ENCODE results near the gene NECTIN1. TPM values are rescaled to one million over a fixed set of nuclear protein-coding genes. Genes with fewer than 3 reads are reported as not detected.

NECTIN1 gene
- total and polyA plus RNA-seq, 2 of the 13 experiments (the other 11 are each of a cell fraction or from before 2014, with no cell fraction given) = 3.9 to 7.3 TPM

DNA sequence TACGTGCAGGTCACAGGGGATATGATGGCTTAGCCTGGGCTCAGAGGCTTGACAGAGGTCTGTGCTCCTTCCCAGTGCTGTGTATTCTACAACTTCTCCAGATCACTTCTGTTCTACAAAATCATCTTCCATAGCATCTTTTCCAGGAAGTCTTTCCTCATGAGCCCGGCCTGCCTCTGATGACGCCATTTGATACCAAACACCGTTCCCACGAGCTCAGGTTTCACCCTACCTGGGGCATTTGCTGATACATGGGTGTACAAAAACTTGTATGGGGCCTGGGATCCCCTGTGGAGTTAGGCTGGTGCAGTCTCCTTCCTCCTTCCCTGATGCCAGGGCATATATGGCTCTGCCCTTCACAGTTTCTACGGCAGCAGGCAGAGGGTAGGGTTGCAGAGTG lies 78.7 kb downstream of the NECTIN1 start (continued):
- TF ChIP-seq, protein P1, sequence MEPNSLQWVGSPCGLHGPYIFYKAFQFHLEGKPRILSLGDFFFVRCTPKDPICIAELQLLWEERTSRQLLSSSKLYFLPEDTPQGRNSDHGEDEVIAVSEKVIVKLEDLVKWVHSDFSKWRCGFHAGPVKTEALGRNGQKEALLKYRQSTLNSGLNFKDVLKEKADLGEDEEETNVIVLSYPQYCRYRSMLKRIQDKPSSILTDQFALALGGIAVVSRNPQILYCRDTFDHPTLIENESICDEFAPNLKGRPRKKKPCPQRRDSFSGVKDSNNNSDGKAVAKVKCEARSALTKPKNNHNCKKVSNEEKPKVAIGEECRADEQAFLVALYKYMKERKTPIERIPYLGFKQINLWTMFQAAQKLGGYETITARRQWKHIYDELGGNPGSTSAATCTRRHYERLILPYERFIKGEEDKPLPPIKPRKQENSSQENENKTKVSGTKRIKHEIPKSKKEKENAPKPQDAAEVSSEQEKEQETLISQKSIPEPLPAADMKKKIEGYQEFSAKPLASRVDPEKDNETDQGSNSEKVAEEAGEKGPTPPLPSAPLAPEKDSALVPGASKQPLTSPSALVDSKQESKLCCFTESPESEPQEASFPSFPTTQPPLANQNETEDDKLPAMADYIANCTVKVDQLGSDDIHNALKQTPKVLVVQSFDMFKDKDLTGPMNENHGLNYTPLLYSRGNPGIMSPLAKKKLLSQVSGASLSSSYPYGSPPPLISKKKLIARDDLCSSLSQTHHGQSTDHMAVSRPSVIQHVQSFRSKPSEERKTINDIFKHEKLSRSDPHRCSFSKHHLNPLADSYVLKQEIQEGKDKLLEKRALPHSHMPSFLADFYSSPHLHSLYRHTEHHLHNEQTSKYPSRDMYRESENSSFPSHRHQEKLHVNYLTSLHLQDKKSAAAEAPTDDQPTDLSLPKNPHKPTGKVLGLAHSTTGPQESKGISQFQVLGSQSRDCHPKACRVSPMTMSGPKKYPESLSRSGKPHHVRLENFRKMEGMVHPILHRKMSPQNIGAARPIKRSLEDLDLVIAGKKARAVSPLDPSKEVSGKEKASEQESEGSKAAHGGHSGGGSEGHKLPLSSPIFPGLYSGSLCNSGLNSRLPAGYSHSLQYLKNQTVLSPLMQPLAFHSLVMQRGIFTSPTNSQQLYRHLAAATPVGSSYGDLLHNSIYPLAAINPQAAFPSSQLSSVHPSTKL (CRISPR knock-in tag; IDR thresholded peaks at IDR 0.05) = no peak
- TF ChIP-seq AGO2 (optimal IDR thresholded peaks at IDR 0.05; ENCODE audit: low read depth, low read length) = no peak

DNA sequence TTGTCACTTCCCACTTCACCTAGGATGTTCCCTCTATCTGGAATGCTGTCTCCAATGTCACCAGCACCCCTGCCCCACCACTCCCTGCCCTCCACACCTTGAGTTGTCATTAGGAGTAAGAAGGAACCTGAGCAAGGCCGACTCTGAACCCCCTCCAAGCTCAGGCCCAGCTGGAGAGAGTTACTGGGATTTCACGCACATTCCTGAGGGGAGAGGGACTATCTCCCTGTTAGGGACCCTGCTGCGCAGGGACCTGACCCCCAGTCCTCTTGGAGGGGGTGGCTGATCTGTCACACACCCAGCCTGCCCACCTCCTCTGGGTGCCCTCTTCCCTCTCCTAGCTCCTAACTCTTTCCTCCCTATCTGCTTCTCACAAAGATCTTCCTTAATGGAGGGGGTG lies 81.7 kb downstream of the NECTIN1 start:
- Histone ChIP-seq H3K9ac (ENCODE audit: insufficient read depth, low read depth, low read length) (no peak overlapping the region), H3K9me3 (ENCODE audit: low read length) (no peaks in the 10 kb centered on the region), H2AFZ (ENCODE audit: low read length) (no peak overlapping the region), H3K4me3 (replicated peaks in 1 of 3; ENCODE audit: insufficient read depth in 1 of 3, low read depth in 2 of 3, low read length in 3 of 3) (no peak overlapping the region), H3K27me3 (ENCODE audit: control insufficient read depth in 1 of 2, insufficient read depth in 2 of 2, low read length in 2 of 2) (peaks cover 3 to 34% of the 10 kb centered on the region in 2 experiments; a peak in 3 of 5 replicates), H3K79me2 (ENCODE audit: insufficient read depth, low read length) (no peaks in the 10 kb centered on the region), H3K27ac (ENCODE audit: extremely low read length, insufficient read depth, low read length) (no peak overlapping the region), H3K4me2 (ENCODE audit: low read depth, low read length) (no peak overlapping the region), H4K20me1 (ENCODE audit: insufficient read depth, low read length) (no peaks in the 10 kb centered on the region), H3K36me3 (replicated peaks in 1 of 2; ENCODE audit: control insufficient read depth in 1 of 2, insufficient read depth in 2 of 2, low read length in 2 of 2) (no peaks in the 10 kb centered on the region), H3K4me1 (ENCODE audit: insufficient read depth, low read length) (peaks cover 17% of the 10 kb centered on the region)
- ChIA-PET CTCF (ENCODE audit: low intra/inter-chr PET ratio, low total read pairs) (no interaction called here), POLR2A (no interaction called here)
- BruUV-seq (replicated peaks) = no TSS peak
- 93% methylated on average over 1 of the region's 3 CpGs for WGBS (ENCODE audit: low lambda C conversion rate)
- ATAC-seq = no peak
- DNase-seq (ENCODE audit: low spot score) = no peak
- in situ Hi-C loops (cut with HindIII; ENCODE audit: extremely low pct_ligation_motif_present, low pct_unique_long_range_greater_than_20kb) (no loop called here), intact Hi-C loops (cut with micrococcal nuclease; ENCODE audit: unreplicated experiment) (no loop called here)
- no peak for FAIRE-seq
- TF ChIP-seq, protein P2, sequence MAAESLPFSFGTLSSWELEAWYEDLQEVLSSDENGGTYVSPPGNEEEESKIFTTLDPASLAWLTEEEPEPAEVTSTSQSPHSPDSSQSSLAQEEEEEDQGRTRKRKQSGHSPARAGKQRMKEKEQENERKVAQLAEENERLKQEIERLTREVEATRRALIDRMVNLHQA (CRISPR knock-in tag; IDR thresholded peaks at IDR 0.05) = no peak
- TF ChIP-seq ZNF550 (CRISPR knock-in tag; IDR thresholded peaks at IDR 0.05; ENCODE audit: borderline replicate concordance) (no peak), ZSCAN9 (CRISPR knock-in tag; IDR thresholded peaks at IDR 0.05; ENCODE audit: borderline replicate concordance) (no peak), HMGA1 (CRISPR knock-in tag; conservative IDR thresholded peaks at IDR 0.05) (no peak), SPEN (CRISPR knock-in tag; IDR thresholded peaks at IDR 0.05; ENCODE audit: low read depth) (no peak), RBM22 (optimal IDR thresholded peaks at IDR 0.05; ENCODE audit: low read length) (no peak), DNMT3B (CRISPR knock-in tag; conservative IDR thresholded peaks at IDR 0.05) (no peak), ZNF337 (CRISPR knock-in tag; IDR thresholded peaks at IDR 0.05; ENCODE audit: borderline replicate concordance, low read depth) (no peak), SOX5 (CRISPR knock-in tag; IDR thresholded peaks at IDR 0.05; ENCODE audit: borderline replicate concordance) (no peak), MEF2D (CRISPR knock-in tag; IDR thresholded peaks at IDR 0.05) (no peak), ZNF432 (CRISPR knock-in tag; IDR thresholded peaks at IDR 0.05; ENCODE audit: borderline replicate concordance) (no peak), NCOR1 (IDR thresholded peaks at IDR 0.05; ENCODE audit: borderline replicate concordance, low read length) (no peak)
- TF ChIP-seq, protein P3, sequence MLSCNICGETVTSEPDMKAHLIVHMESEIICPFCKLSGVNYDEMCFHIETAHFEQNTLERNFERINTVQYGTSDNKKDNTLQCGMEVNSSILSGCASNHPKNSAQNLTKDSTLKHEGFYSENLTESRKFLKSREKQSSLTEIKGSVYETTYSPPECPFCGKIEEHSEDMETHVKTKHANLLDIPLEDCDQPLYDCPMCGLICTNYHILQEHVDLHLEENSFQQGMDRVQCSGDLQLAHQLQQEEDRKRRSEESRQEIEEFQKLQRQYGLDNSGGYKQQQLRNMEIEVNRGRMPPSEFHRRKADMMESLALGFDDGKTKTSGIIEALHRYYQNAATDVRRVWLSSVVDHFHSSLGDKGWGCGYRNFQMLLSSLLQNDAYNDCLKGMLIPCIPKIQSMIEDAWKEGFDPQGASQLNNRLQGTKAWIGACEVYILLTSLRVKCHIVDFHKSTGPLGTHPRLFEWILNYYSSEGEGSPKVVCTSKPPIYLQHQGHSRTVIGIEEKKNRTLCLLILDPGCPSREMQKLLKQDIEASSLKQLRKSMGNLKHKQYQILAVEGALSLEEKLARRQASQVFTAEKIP (CRISPR knock-in tag; IDR thresholded peaks at IDR 0.05; ENCODE audit: borderline replicate concordance) = no peak
- TF ChIP-seq, protein P4, sequence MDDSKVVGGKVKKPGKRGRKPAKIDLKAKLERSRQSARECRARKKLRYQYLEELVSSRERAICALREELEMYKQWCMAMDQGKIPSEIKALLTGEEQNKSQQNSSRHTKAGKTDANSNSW (CRISPR knock-in tag; IDR thresholded peaks at IDR 0.05; ENCODE audit: borderline replicate concordance) = no peak

All from HepG2 (cell line).